Endothelial cell of umbilical vein (primary cell): ENCODE measurements around the gene CANT1. TPM values are rescaled to one million over a fixed set of nuclear protein-coding genes. Genes with fewer than 3 reads are reported as not detected.

Experiments
- BruUV-seq: library from RNA; stranded (reverse); fragments of 400-500 nt; replicated peaks from 2 replicates; lab custom pipeline; 2021; lab: Mats Ljungman, UMichigan
- CTCF ChIA-PET: fragments of 300-600, 350-600 bp; sonication (Branson Sonifier 250); formaldehyde crosslinking; loops from one replicate; lab custom pipeline; 2021; ENCODE audit warnings: antibody characterized with exemption, inconsistent platforms; lab: Charles Lee
- POLR2A ChIA-PET: fragments of 300-600, 350-600 bp; sonication (Branson Sonifier 250); formaldehyde crosslinking; loops from one replicate; lab custom pipeline; 2021; ENCODE audit warnings: antibody characterized with exemption, inconsistent platforms; lab: Charles Lee
- DNase-seq: peaks from one replicate; pipeline ENCODE4 v3.0.0-alpha.2; 2011; ENCODE audit warnings: low read depth, low spot score
- FAIRE-seq: peaks from 2 replicates; lab custom pipeline; 2011; peaks lifted over from hg19 to GRCh38; lab: Jason Lieb, UNC
- H2AFZ ChIP-seq: 2 replicates; pipeline ENCODE4 v1.6.0; 2012; ENCODE audit warnings: low read depth, low read length, control low read depth, inconsistent platforms
- H3K27ac ChIP-seq: 2 replicates; pipeline ENCODE4 v1.5.1; 2011; ENCODE audit warnings: low read depth, mild to moderate bottlenecking, control low read depth, low read length, moderate library complexity; ENCODE audit not compliant: insufficient read depth
- H3K27me3 ChIP-seq, 2 experiments: 2 replicates each; pipeline versions ENCODE4 v1.6.0 to v1.6.1; 2011; ENCODE audit warnings: low read length in 2 of 2, mixed read lengths in 1 of 2; ENCODE audit not compliant: control insufficient read depth in 2 of 2, insufficient read depth in 2 of 2
- H3K36me3 ChIP-seq, 2 experiments: 2 replicates in 1 of 2; 3 replicates in 1 of 2; pipeline ENCODE4 v1.5.1; 2011; ENCODE audit warnings: low read length in 2 of 2, mild to moderate bottlenecking in 1 of 2, moderate library complexity in 1 of 2; ENCODE audit not compliant: control insufficient read depth in 2 of 2, insufficient read depth in 2 of 2; ENCODE audit errors: extremely low read depth in 1 of 2
- H3K4me1 ChIP-seq: 3 replicates; pipeline ENCODE4 v1.5.1; 2011; ENCODE audit warnings: mild to moderate bottlenecking, low read length; ENCODE audit not compliant: control insufficient read depth, insufficient read depth; ENCODE audit errors: extremely low read depth
- H3K4me2 ChIP-seq: 2 replicates; pipeline ENCODE4 v1.6.1; 2011; ENCODE audit warnings: low read length, control low read depth, mixed read lengths; ENCODE audit not compliant: insufficient read depth
- H3K4me3 ChIP-seq, 3 experiments: fragments of 200-600 bp in 1 of 3; sonication (generic), shearing (Covaris generic) in 1 of 3; replicated peaks in 1 of 3; 2 replicates each; pipeline ENCODE4 v1.5.1; 2011 to 2016; ENCODE audit warnings: control low read depth in 3 of 3, low read length in 3 of 3, mild to moderate bottlenecking in 2 of 3, inconsistent platforms in 1 of 3, low read depth in 1 of 3, moderate library complexity in 1 of 3; ENCODE audit not compliant: insufficient read depth in 1 of 3
- H3K79me2 ChIP-seq: 2 replicates; pipeline ENCODE4 v1.6.0; 2012; ENCODE audit warnings: low read length, inconsistent platforms; ENCODE audit not compliant: control insufficient read depth, insufficient read depth
- H3K9ac ChIP-seq: replicated peaks from 2 replicates; pipeline ENCODE3; 2011; ENCODE audit warnings: low read length, control low read depth; ENCODE audit not compliant: insufficient read depth; ENCODE audit errors: extremely low read depth
- H3K9me1 ChIP-seq: replicated peaks from 3 replicates; pipeline ENCODE4 v1.6.0; 2011; ENCODE audit warnings: mild to moderate bottlenecking, low read length; ENCODE audit not compliant: control insufficient read depth, insufficient read depth; ENCODE audit errors: extremely low read depth
- H3K9me3 ChIP-seq: replicated peaks from 2 replicates; pipeline ENCODE4 v1.5.1; 2012; ENCODE audit warnings: low read length, inconsistent platforms; ENCODE audit not compliant: control insufficient read depth, insufficient read depth
- H4K20me1 ChIP-seq: replicated peaks from 2 replicates; pipeline ENCODE3; 2011; ENCODE audit warnings: mild to moderate bottlenecking, low read length; ENCODE audit not compliant: control insufficient read depth, insufficient read depth; ENCODE audit errors: extremely low read depth
- CTCF ChIP-seq, 2 donors: IDR thresholded peaks; 1 replicate in 1 of 2; 2 replicates in 1 of 2; pipeline ENCODE4 v1.5.1; 2011; ENCODE audit warnings: low read length in 2 of 2, mild to moderate bottlenecking in 2 of 2, moderate library complexity in 2 of 2, control low read depth in 1 of 2, inconsistent platforms in 1 of 2, low read depth in 1 of 2; ENCODE audit not compliant: insufficient read depth in 1 of 2; ENCODE audit errors: extremely low read depth in 1 of 2
- EZH2 ChIP-seq: IDR thresholded peaks from 2 replicates; pipeline ENCODE4 v1.6.1; 2012; ENCODE audit warnings: borderline replicate concordance, low read depth, mild to moderate bottlenecking, moderate library complexity, low read length, inconsistent platforms; ENCODE audit not compliant: severe bottlenecking
- FOS ChIP-seq: IDR thresholded peaks from 2 replicates; pipeline ENCODE4 v1.6.1; 2011; ENCODE audit warnings: mild to moderate bottlenecking, low read length, moderate library complexity, borderline replicate concordance; ENCODE audit not compliant: insufficient read depth
- GATA2 ChIP-seq: IDR thresholded peaks from 2 replicates; pipeline ENCODE4 v1.7.0; 2011; ENCODE audit warnings: low read depth, mild to moderate bottlenecking, moderate library complexity, mixed read lengths, low read length; ENCODE audit not compliant: insufficient read length, insufficient read depth
- JUN ChIP-seq: IDR thresholded peaks from 2 replicates; pipeline ENCODE4 v1.6.1; 2011; ENCODE audit warnings: borderline replicate concordance, low read depth; ENCODE audit not compliant: insufficient read length, insufficient read depth
- MYC ChIP-seq: IDR thresholded peaks from one replicate; pipeline ENCODE4 v1.6.1; 2011; ENCODE audit warnings: mild to moderate bottlenecking, low read depth, low read length
- POLR2A ChIP-seq: IDR thresholded peaks from 2 replicates; pipeline ENCODE4 v1.6.1; 2012; ENCODE audit warnings: low read depth, mild to moderate bottlenecking, control low read depth, low read length
- POLR2AphosphoS5 ChIP-seq: IDR thresholded peaks from 2 replicates; pipeline ENCODE4 v1.6.1; 2012; ENCODE audit warnings: low read depth, mild to moderate bottlenecking, control low read depth, low read length, moderate library complexity; ENCODE audit not compliant: insufficient read depth
- dilution Hi-C: fragments of 300-500 bp; cut with MboI; formaldehyde crosslinking; loops from one replicate; pipeline ENCODE4 v1.15.0; 2019; ENCODE audit warnings: low sequenced_read_pairs; ENCODE audit not compliant: extremely low pct_ligation_motif_present
- intact Hi-C: fragments of 100-400 bp; cut with micrococcal nuclease; formaldehyde crosslinking; loops from one replicate; pipeline ENCODE4 v1.10.0; 2022
- polyA plus RNA-seq, 4 experiments: library from polyadenylated mRNA; depleted of rRNA in 3 of 4; stranded (reverse) in 3 of 4; unstranded in 1 of 4; fragments of >200 nt; gene quantifications; 2 replicates each; pipeline versions ENCODE4 v1.2.1 to v1.2.3, GENCODE V29; 2011 to 2012; ENCODE audit warnings: missing spikeins in 1 of 4
- total RNA-seq: library from RNA; stranded (reverse); gene quantifications from 2 replicates; pipeline ENCODE4 v1.2.3, GENCODE V29; 2021
- TF ChIP-seq, protein P1 (sequence below): IDR thresholded peaks from 2 replicates; pipeline ENCODE4 v1.6.1; 2011; ENCODE audit not compliant: insufficient read depth, insufficient read length

Gene CANT1
- total and polyA plus RNA-seq, 2 donors (not counting 3 experiments of a cell fraction or from before 2014, with no cell fraction given): 85.0 to 93.6 TPM

GRCh38 chr17:78980624-78980972 is 29.0 kb downstream of the CANT1 start:
- DNase-seq (no peak), FAIRE-seq (no peak)
- BruUV-seq: no TSS peak
- ChIA-PET CTCF (interaction anchor here (1.7 kb wide), 1 partner anchor 9 kb away, joined by 4 read pairs; no protein-coding TSS in a partner anchor), POLR2A (no interaction called here)
- Histone ChIP-seq H3K79me2 (no peaks in the 10 kb centered on the region), H3K36me3 (no peaks in the 10 kb centered on the region), H3K9ac (no peak overlapping the region), H3K4me1 (peaks cover 2% of the 10 kb centered on the region), H3K4me2 (no peak overlapping the region), H3K4me3 (no peak overlapping the region), H4K20me1 (no peaks in the 10 kb centered on the region), H3K27me3 (no peaks in the 10 kb centered on the region), H3K9me3 (no peaks in the 10 kb centered on the region), H2AFZ (no peak overlapping the region), H3K27ac (no peak overlapping the region), H3K9me1 (no peaks in the 10 kb centered on the region)
- TF ChIP-seq FOS: no peak
- no peak for TF ChIP-seq MYC
- no peak for TF ChIP-seq EZH2
- TF ChIP-seq, protein P1, sequence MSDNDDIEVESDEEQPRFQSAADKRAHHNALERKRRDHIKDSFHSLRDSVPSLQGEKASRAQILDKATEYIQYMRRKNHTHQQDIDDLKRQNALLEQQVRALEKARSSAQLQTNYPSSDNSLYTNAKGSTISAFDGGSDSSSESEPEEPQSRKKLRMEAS: no peak
- TF ChIP-seq POLR2A: no peak
- intact Hi-C loops: no loop called here
- dilution Hi-C loops: no loop called here

DNA sequence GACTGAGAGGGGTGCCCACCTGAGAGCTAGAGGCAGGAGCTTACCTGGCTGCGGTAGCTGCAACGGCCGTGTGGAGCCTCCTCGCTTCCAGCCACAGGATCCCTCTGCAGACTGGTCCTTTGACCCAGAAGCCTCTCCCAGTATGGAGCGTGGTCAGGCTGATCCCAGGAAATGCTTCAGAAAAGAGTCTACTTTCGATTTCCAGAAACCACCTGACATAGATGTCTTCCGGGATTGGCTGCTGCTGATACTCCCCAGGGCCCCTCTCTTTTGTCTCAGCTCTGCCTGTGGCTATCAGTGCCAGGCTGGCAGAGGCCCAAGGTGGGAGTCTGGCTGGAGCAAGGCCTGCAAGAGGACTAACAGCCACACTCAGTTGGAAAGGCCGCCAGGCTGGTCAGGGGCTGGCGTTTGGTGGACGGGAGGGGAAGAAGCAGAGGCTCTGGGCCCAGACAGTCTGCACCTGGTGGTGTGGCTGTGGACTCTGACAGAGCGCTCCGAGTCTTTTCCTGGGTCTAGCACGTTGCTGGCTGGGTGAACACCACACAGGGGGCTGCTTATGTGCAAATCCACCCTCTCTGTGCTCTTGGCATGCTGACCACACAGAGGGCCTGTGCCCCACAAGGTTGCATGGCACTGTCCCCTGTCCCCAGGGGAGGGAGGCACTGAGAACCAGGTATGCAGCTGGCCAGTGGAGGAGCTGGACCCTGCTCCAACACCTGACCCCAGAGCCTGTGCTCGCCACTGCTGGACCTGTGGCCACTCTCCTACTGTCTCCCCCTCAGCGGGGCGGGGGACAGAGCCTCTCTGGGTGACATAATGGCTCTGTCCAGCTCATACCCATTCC is 29.6 kb downstream of the CANT1 start, which contains the start of gene LGALS3BP:
TSS of gene LGALS3BP (minus strand) at position 144 of the 844 bp plus-strand sequence. CDS start 2,732 bp downstream, outside the sequence.
- FAIRE-seq: no peak
- CTCF ChIA-PET: interaction anchor here (1.7 kb wide), 1 partner anchor 9 kb away, joined by 4 read pairs; no protein-coding TSS in a partner anchor
- no TSS peak for BruUV-seq

More for the DNA sequence above, 29.6 kb downstream of the CANT1 start, which contains the start of gene LGALS3BP:
- Histone ChIP-seq H3K4me1 (no peaks in the 10 kb centered on the region), H3K9me3 (no peaks in the 10 kb centered on the region), H3K4me3 (no peak within 1 kb of the TSS), H3K27me3 (no peaks in the 10 kb centered on the region), H3K36me3 (no peaks in the 10 kb centered on the region), H3K9me1 (no peaks in the 10 kb centered on the region), H3K9ac (no peak within 1 kb of the TSS), H3K4me2 (no peak within 1 kb of the TSS), H3K79me2 (no peaks in the 10 kb centered on the region), H2AFZ (no peak within 1 kb of the TSS), H3K27ac (no peak within 1 kb of the TSS), H4K20me1 (no peaks in the 10 kb centered on the region)
- POLR2A ChIA-PET: no interaction called here
- intact Hi-C loops: no loop called here
- no peak for DNase-seq
- no peak for TF ChIP-seq POLR2AphosphoS5
- no peak for TF ChIP-seq GATA2
- TF ChIP-seq CTCF (IDR thresholded peaks at IDR 0.05; ENCODE audit: extremely low read depth in 1 of 2, insufficient read depth in 1 of 2, low read depth in 1 of 2, low read length in 2 of 2): no peak
- no peak for TF ChIP-seq POLR2A
- TF ChIP-seq MYC: no peak
- TF ChIP-seq JUN: no peak
- TF ChIP-seq EZH2: no peak
- TF ChIP-seq, protein P1: no peak
- TF ChIP-seq FOS: no peak
- dilution Hi-C loops: no loop called here
